H1 (cell line): ENCODE measurements around the gene ADRA2C. TPM values are rescaled to one million over a fixed set of nuclear protein-coding genes. Genes with fewer than 3 reads are reported as not detected.
A peak's percentile ranks its signal among the peaks of the same experiment; 100 is the strongest.

Experiments
- CTCF ChIA-PET: fragments of 300-600 bp; sonication (Branson Sonifier 250); formaldehyde crosslinking; loops from one replicate; lab custom pipeline; 2021; ENCODE audit not compliant: partially characterized antibody; lab: Charles Lee
- POLR2A ChIA-PET: fragments of 300-600 bp; sonication (Branson Sonifier 250); formaldehyde crosslinking; loops from one replicate; lab custom pipeline; 2021; ENCODE audit warnings: inconsistent platforms; ENCODE audit not compliant: partially characterized antibody; lab: Charles Lee
- DNase-seq, 2 experiments: peaks; one replicate each; pipeline versions ENCODE4 v3.0.0 to v3.0.0-alpha.2; 2010 to 2022; ENCODE audit warnings: low spot score in 2 of 2, low read depth in 1 of 2, mixed read lengths in 1 of 2
- FAIRE-seq: peaks from 2 replicates; lab custom pipeline; 2011; peaks lifted over from hg19 to GRCh38; lab: Jason Lieb, UNC
- H2AFZ ChIP-seq: 2 replicates; pipeline ENCODE4 v1.8.1; 2012; ENCODE audit warnings: low read length, inconsistent platforms
- H2AK5ac ChIP-seq: 2 replicates; pipeline ENCODE4 v1.6.1; 2013; ENCODE audit warnings: low read depth, low read length
- H2BK120ac ChIP-seq: replicated peaks from 2 replicates; pipeline ENCODE3; 2013; ENCODE audit warnings: low read depth, low read length, inconsistent platforms
- H2BK12ac ChIP-seq: 2 replicates; pipeline ENCODE4 v1.6.1; 2013; ENCODE audit warnings: low read depth, low read length
- H2BK15ac ChIP-seq: 2 replicates; pipeline ENCODE4 v1.6.1; 2013; ENCODE audit warnings: low read length
- H2BK20ac ChIP-seq: 2 replicates; pipeline ENCODE4 v1.6.1; 2013; ENCODE audit warnings: low read length
- H2BK5ac ChIP-seq: 2 replicates; pipeline ENCODE4 v1.6.1; 2013; ENCODE audit warnings: low read depth, low read length
- H3K14ac ChIP-seq: 2 replicates; pipeline ENCODE4 v1.6.1; 2013; ENCODE audit warnings: inconsistent platforms; ENCODE audit not compliant: insufficient read length
- H3K18ac ChIP-seq: 2 replicates; pipeline ENCODE4 v1.6.1; 2013; ENCODE audit warnings: low read length; ENCODE audit errors: extremely low read depth
- H3K23ac ChIP-seq: 2 replicates; pipeline ENCODE4 v1.6.1; 2013; ENCODE audit warnings: inconsistent platforms; ENCODE audit not compliant: insufficient read length
- H3K23me2 ChIP-seq: 2 replicates; pipeline ENCODE4 v1.6.1; 2013; ENCODE audit warnings: low read depth, low read length
- H3K27ac ChIP-seq: 2 replicates; pipeline ENCODE4 v1.6.1; 2011; ENCODE audit warnings: low read depth, low read length, inconsistent platforms
- H3K27me3 ChIP-seq, 4 experiments: replicated peaks in 1 of 4; 1 replicate in 1 of 4; 2 replicates in 3 of 4; pipeline versions ENCODE4 v1.6.1 to v1.8.1; 2011 to 2013; ENCODE audit warnings: low read length in 3 of 4, mild to moderate bottlenecking in 3 of 4, inconsistent platforms in 2 of 4, mixed read lengths in 2 of 4, moderate library complexity in 1 of 4; ENCODE audit not compliant: control insufficient read depth in 3 of 4, insufficient read depth in 3 of 4; ENCODE audit errors: extremely low read depth in 1 of 4
- H3K36me3 ChIP-seq, 4 experiments: 2 replicates each; pipeline versions ENCODE4 v1.6.1 to v1.8.1; 2011 to 2013; ENCODE audit warnings: mild to moderate bottlenecking in 4 of 4, low read length in 3 of 4, moderate library complexity in 2 of 4, control low read depth in 1 of 4, inconsistent platforms in 1 of 4; ENCODE audit not compliant: insufficient read depth in 4 of 4, control insufficient read depth in 2 of 4
- H3K4ac ChIP-seq: replicated peaks from 2 replicates; pipeline ENCODE3; 2013; ENCODE audit warnings: low read length, low read depth, mixed read lengths, inconsistent platforms; ENCODE audit not compliant: insufficient read length
- H3K4me1 ChIP-seq, 4 experiments: replicated peaks in 1 of 4; 1 replicate in 1 of 4; 2 replicates in 3 of 4; pipeline versions ENCODE4 v1.6.1 to v1.8.1; 2011 to 2013; ENCODE audit warnings: low read length in 3 of 4, inconsistent platforms in 2 of 4, mixed read lengths in 1 of 4; ENCODE audit not compliant: insufficient read depth in 4 of 4, control insufficient read depth in 3 of 4
- H3K4me2 ChIP-seq, 2 experiments: 2 replicates each; pipeline versions ENCODE4 v1.6.1 to v1.8.1; 2011 to 2013; ENCODE audit warnings: low read depth in 2 of 2, low read length in 2 of 2, control low read depth in 1 of 2, inconsistent platforms in 1 of 2, mild to moderate bottlenecking in 1 of 2; ENCODE audit not compliant: insufficient read depth in 1 of 2
- H3K4me3 ChIP-seq, 4 experiments: fragments of 200-600, 300-600 bp in 1 of 4; sonication (generic), shearing (Covaris generic), sonication (Bioruptor Twin) in 1 of 4; 2 replicates each; pipeline versions ENCODE4 v1.5.1 to v1.8.1; 2011 to 2016; ENCODE audit warnings: low read length in 4 of 4, low read depth in 3 of 4, control low read depth in 2 of 4, inconsistent platforms in 2 of 4, mild to moderate bottlenecking in 2 of 4, mixed read lengths in 1 of 4, moderate library complexity in 1 of 4; ENCODE audit not compliant: insufficient read depth in 2 of 4; ENCODE audit errors: extremely low read depth in 1 of 4
- H3K56ac ChIP-seq: replicated peaks from 2 replicates; pipeline ENCODE3; 2013; ENCODE audit warnings: low read depth, mild to moderate bottlenecking, mixed read lengths, low read length, inconsistent platforms; ENCODE audit not compliant: insufficient read length
- H3K79me1 ChIP-seq: 2 replicates; pipeline ENCODE4 v1.6.1; 2013; ENCODE audit warnings: low read depth, low read length, control low read depth
- H3K79me2 ChIP-seq, 2 experiments: 2 replicates each; pipeline versions ENCODE4 v1.6.1 to v1.8.1; 2012 to 2013; ENCODE audit warnings: low read length in 2 of 2, mild to moderate bottlenecking in 2 of 2, inconsistent platforms in 1 of 2; ENCODE audit not compliant: insufficient read depth in 2 of 2, control insufficient read depth in 1 of 2
- H3K9ac ChIP-seq, 4 experiments: replicated peaks in 1 of 4; 1 replicate in 1 of 4; 2 replicates in 3 of 4; pipeline versions ENCODE4 v1.6.1 to v1.8.1; 2011 to 2013; ENCODE audit warnings: low read depth in 3 of 4, low read length in 3 of 4, control low read depth in 2 of 4, mild to moderate bottlenecking in 2 of 4, moderate library complexity in 2 of 4, inconsistent platforms in 1 of 4; ENCODE audit errors: extremely low read depth in 1 of 4
- H3K9me3 ChIP-seq, 2 experiments: 2 replicates each; pipeline versions ENCODE4 v1.6.1 to v1.8.1; 2012 to 2013; ENCODE audit warnings: mild to moderate bottlenecking in 2 of 2, moderate library complexity in 2 of 2, control low read depth in 1 of 2, inconsistent platforms in 1 of 2, low read depth in 1 of 2, low read length in 1 of 2, mixed read lengths in 1 of 2; ENCODE audit not compliant: insufficient read depth in 2 of 2
- H4K20me1 ChIP-seq, 2 experiments: replicated peaks in 1 of 2; 2 replicates each; pipeline versions ENCODE3 to v1.8.1; 2011 to 2013; ENCODE audit warnings: inconsistent platforms in 2 of 2, low read length in 2 of 2, mild to moderate bottlenecking in 1 of 2; ENCODE audit not compliant: insufficient read depth in 2 of 2, control insufficient read depth in 1 of 2
- H4K5ac ChIP-seq: 2 replicates; pipeline ENCODE4 v1.6.1; 2013; ENCODE audit warnings: low read length, low read depth, mixed read lengths, inconsistent platforms; ENCODE audit not compliant: insufficient read length
- H4K8ac ChIP-seq: 2 replicates; pipeline ENCODE4 v1.8.0; 2013; ENCODE audit warnings: mild to moderate bottlenecking, moderate library complexity, low read length, inconsistent platforms; ENCODE audit not compliant: insufficient read depth; ENCODE audit errors: extremely low read depth
- H4K91ac ChIP-seq: replicated peaks from 2 replicates; pipeline ENCODE3; 2013; ENCODE audit warnings: low read length, mixed read lengths, inconsistent platforms; ENCODE audit not compliant: insufficient read length
- GTF2F1 ChIP-seq: IDR thresholded peaks from 2 replicates; pipeline ENCODE4 v1.6.1; 2012; ENCODE audit warnings: low read depth, low read length, improper control_type of control experiment, borderline replicate concordance
- JUN ChIP-seq: IDR thresholded peaks from 2 replicates; pipeline ENCODE4 v1.6.1; 2011; ENCODE audit warnings: low read depth, mild to moderate bottlenecking, improper control_type of control experiment, low read length
- TEAD4 ChIP-seq: IDR thresholded peaks from 2 replicates; pipeline ENCODE4 v1.6.1; 2012; ENCODE audit warnings: low read depth, low read length, inconsistent platforms, mixed read lengths
- YY1 ChIP-seq: IDR thresholded peaks from 2 replicates; pipeline ENCODE4 v1.6.1; 2011; ENCODE audit warnings: low read depth, mild to moderate bottlenecking, low read length
- WGBS, 2 experiments: shearing (Covaris generic) in 1 of 2; methylation state at CpG; one replicate each; pipeline versions ENCODE4 v1.1.6 to v1.1.7; 2013 to 2015; ENCODE audit warnings: low lambda C conversion rate in 2 of 2, mixed read lengths in 2 of 2, inconsistent platforms in 1 of 2, low coverage in 1 of 2, missing lambda C conversion rate in 1 of 2; ENCODE audit not compliant: insufficient replicate concordance in 2 of 2, insufficient coverage in 1 of 2, insufficient read length in 1 of 2; ENCODE audit errors: extremely low coverage in 1 of 2, missing lambda C conversion rate in 1 of 2; 5-methylcytosine and 5-hydroxymethylcytosine counted together
- polyA plus RNA-seq, 7 experiments: library from polyadenylated mRNA; depleted of rRNA in 3 of 7; stranded (reverse) in 5 of 7; unstranded in 2 of 7; fragments of >200 nt in 5 of 7; fragments of 200-250 nt in 2 of 7; gene quantifications; 1 replicate in 5 of 7; 2 replicates in 1 of 7; 4 replicates in 1 of 7; pipeline versions ENCODE4 v1.2.1 to v1.2.3, GENCODE V29; 2011 to 2013; ENCODE audit warnings: missing spikeins in 2 of 7, mixed read lengths in 2 of 7
- total RNA-seq: library from RNA; stranded (reverse); fragmentation: NEBNext Ultra II Directional; extraction: Animal tissue kit (Norgen Biotek cat#: 25700); gene quantifications from 2 replicates; pipeline ENCODE4 v1.2.1, GENCODE V29; 2021

Gene ADRA2C
- total and polyA plus RNA-seq, 2 of the 8 experiments (the other 6 are each of a cell fraction or from before 2014, with no cell fraction given), result 14.6 to 14.8 TPM

DNA sequence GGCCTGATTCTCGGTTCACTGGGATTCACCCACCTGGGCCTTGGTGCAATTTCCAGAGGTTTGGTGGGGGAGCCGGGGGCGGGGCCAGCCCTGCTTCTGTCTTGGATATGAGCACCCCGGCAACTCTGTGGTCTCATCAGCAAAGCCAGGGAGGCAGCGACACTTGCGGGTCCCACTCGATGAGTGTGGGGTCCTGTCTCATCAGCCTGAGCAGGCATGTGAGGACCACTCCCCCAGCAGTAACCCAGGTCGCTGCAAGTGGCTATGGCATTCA, 19.0 kb downstream of the ADRA2C start:
- ChIA-PET CTCF (interaction anchor here (0.6 to 7.3 kb wide), 16 partner anchors 7 to 171 kb away, joined by 3 to 110 read pairs (median 6); partner anchors contain the start of gene ADRA2C), POLR2A (interaction anchor here (1.8 kb wide), 1 partner anchor 20 kb away, joined by 7 read pairs; no protein-coding TSS in a partner anchor)
- DNase-seq, result no peak
- FAIRE-seq, result no peak
- no peak overlapping the region for H2AK5ac ChIP-seq
- H3K56ac ChIP-seq, result no peak overlapping the region
- no peak overlapping the region for H3K4me2 ChIP-seq
- no peak overlapping the region for H2BK20ac ChIP-seq
- H2AFZ ChIP-seq, result no peak overlapping the region
- H3K23ac ChIP-seq, result no peak overlapping the region
- no peaks in the 10 kb centered on the region; a peak in 2 of 8 replicates for H3K36me3 ChIP-seq
- no peak overlapping the region for H2BK15ac ChIP-seq
- WGBS, 2 experiments, result 90% methylated on average over 8 of the region's 8 CpGs; no CpG with 5 or more reads in 1 of the 2 experiments
- no peaks in the 10 kb centered on the region; the same call in 1 of the 2 replicates for H3K79me1 ChIP-seq
- H4K20me1 ChIP-seq, result no peaks in the 10 kb centered on the region
- H4K91ac ChIP-seq, result no peak overlapping the region
- no peaks in the 10 kb centered on the region for H3K27me3 ChIP-seq
- no peak overlapping the region for H4K5ac ChIP-seq
- H3K14ac ChIP-seq, result no peak overlapping the region
- peaks cover 0 to 6% of the 10 kb centered on the region in 2 experiments; a peak in 1 of 4 replicates for H3K9me3 ChIP-seq
- peaks cover 0 to 9% (median 8%) of the 10 kb centered on the region in 4 experiments; a peak in 5 of 7 replicates for H3K4me1 ChIP-seq
- no peak overlapping the region for H3K18ac ChIP-seq
- no peak overlapping the region for H3K4me3 ChIP-seq
- no peak overlapping the region for H4K8ac ChIP-seq
- no peak overlapping the region for H3K4ac ChIP-seq
- no peaks in the 10 kb centered on the region for H3K79me2 ChIP-seq
- H3K27ac ChIP-seq, result no peak overlapping the region
- H3K9ac ChIP-seq, result no peak overlapping the region
- H3K23me2 ChIP-seq, result peaks cover 5% of the 10 kb centered on the region; the same call in 1 of the 2 replicates
- H2BK5ac ChIP-seq, result no peak overlapping the region
- H2BK120ac ChIP-seq, result no peak overlapping the region
- H2BK12ac ChIP-seq, result peak overlapping the region; percentile 39; the same call in 1 of the 2 replicates
- TF ChIP-seq YY1 (no peak), GTF2F1 (no peak), JUN (no peak), TEAD4 (no peak)
